ENCODE results near the gene R3HCC1L.

Gene R3HCC1L

GRCh38 chr10:98096316-98096715 is 38.1 kb upstream of the R3HCC1L start:
- no peak for TF ChIP-seq TAF1 (IDR thresholded peaks at IDR 0.05; ENCODE audit: low read depth)
- TF ChIP-seq MAX (IDR thresholded peaks at IDR 0.05): no peak
- TF ChIP-seq CREB1 (IDR thresholded peaks at IDR 0.05; ENCODE audit: low read depth): no peak
- no peak for TF ChIP-seq FOXM1 (IDR thresholded peaks at IDR 0.05; ENCODE audit: borderline replicate concordance, low read depth)
- TF ChIP-seq YY1 (IDR thresholded peaks at IDR 0.05; ENCODE audit: low read depth): no peak
- TF ChIP-seq TEAD4 (IDR thresholded peaks at IDR 0.05): no peak
- TF ChIP-seq TCF12 (IDR thresholded peaks at IDR 0.05; ENCODE audit: low read depth): no peak
- TF ChIP-seq ZBTB7A (IDR thresholded peaks at IDR 0.05; ENCODE audit: low read depth): no peak
- TF ChIP-seq CEBPB (IDR thresholded peaks at IDR 0.05): no peak
- TF ChIP-seq NFIC (IDR thresholded peaks at IDR 0.05): no peak
- no peak for TF ChIP-seq EGR1 (IDR thresholded peaks at IDR 0.05)
- TF ChIP-seq USF1 (IDR thresholded peaks at IDR 0.05): no peak
- TF ChIP-seq EP300 (IDR thresholded peaks at IDR 0.05; ENCODE audit: borderline replicate concordance): no peak
- TF ChIP-seq REST (IDR thresholded peaks at IDR 0.05; ENCODE audit: low read depth): no peak
- no peak for TF ChIP-seq RAD21 (IDR thresholded peaks at IDR 0.05; ENCODE audit: low read depth)

GRCh38 chr10:98096731-98097130 is 37.7 kb upstream of the R3HCC1L start:
- TF ChIP-seq CEBPB (IDR thresholded peaks at IDR 0.05): no peak
- TF ChIP-seq TEAD4 (IDR thresholded peaks at IDR 0.05): no peak
- TF ChIP-seq TAF1 (IDR thresholded peaks at IDR 0.05; ENCODE audit: low read depth): no peak
- TF ChIP-seq MAX (IDR thresholded peaks at IDR 0.05): no peak
- TF ChIP-seq RAD21 (IDR thresholded peaks at IDR 0.05; ENCODE audit: low read depth): no peak

- TF ChIP-seq ZBTB7A (IDR thresholded peaks at IDR 0.05; ENCODE audit: low read depth): no peak
- TF ChIP-seq EP300 (IDR thresholded peaks at IDR 0.05; ENCODE audit: borderline replicate concordance): no peak
- TF ChIP-seq REST (IDR thresholded peaks at IDR 0.05; ENCODE audit: low read depth): no peak
- no peak for TF ChIP-seq RAD21 (IDR thresholded peaks at IDR 0.05; ENCODE audit: low read depth)
- no peak for TF ChIP-seq CEBPB (IDR thresholded peaks at IDR 0.05)
- TF ChIP-seq TEAD4 (IDR thresholded peaks at IDR 0.05): no peak
- no peak for TF ChIP-seq FOXM1 (IDR thresholded peaks at IDR 0.05; ENCODE audit: borderline replicate concordance, low read depth)
- no peak for TF ChIP-seq USF1 (IDR thresholded peaks at IDR 0.05)
- TF ChIP-seq TAF1 (IDR thresholded peaks at IDR 0.05; ENCODE audit: low read depth): no peak
- no peak for TF ChIP-seq TCF12 (IDR thresholded peaks at IDR 0.05; ENCODE audit: low read depth)
- no peak for TF ChIP-seq EGR1 (IDR thresholded peaks at IDR 0.05)
- no peak for TF ChIP-seq CREB1 (IDR thresholded peaks at IDR 0.05; ENCODE audit: low read depth)
- TF ChIP-seq NFIC (IDR thresholded peaks at IDR 0.05): no peak
- no peak for TF ChIP-seq YY1 (IDR thresholded peaks at IDR 0.05; ENCODE audit: low read depth)
- no peak for TF ChIP-seq MAX (IDR thresholded peaks at IDR 0.05)
These were observed 37.3 kb upstream of the R3HCC1L start for GRCh38 chr10:98097175-98097574.

GRCh38 chr10:98097616-98098015 is 36.8 kb upstream of the R3HCC1L start:
- TF ChIP-seq TEAD4 (IDR thresholded peaks at IDR 0.05) (no peak), MAX (IDR thresholded peaks at IDR 0.05) (no peak), RAD21 (IDR thresholded peaks at IDR 0.05; ENCODE audit: low read depth) (no peak), FOXM1 (IDR thresholded peaks at IDR 0.05; ENCODE audit: borderline replicate concordance, low read depth) (no peak), NFIC (IDR thresholded peaks at IDR 0.05) (no peak), EGR1 (IDR thresholded peaks at IDR 0.05) (no peak), CEBPB (IDR thresholded peaks at IDR 0.05) (no peak)

- TF ChIP-seq RAD21 (IDR thresholded peaks at IDR 0.05; ENCODE audit: low read depth) (no peak), YY1 (IDR thresholded peaks at IDR 0.05; ENCODE audit: low read depth) (no peak), TAF1 (IDR thresholded peaks at IDR 0.05; ENCODE audit: low read depth) (no peak), CEBPB (IDR thresholded peaks at IDR 0.05) (no peak), TCF12 (IDR thresholded peaks at IDR 0.05; ENCODE audit: low read depth) (no peak), EGR1 (IDR thresholded peaks at IDR 0.05) (no peak), NFIC (IDR thresholded peaks at IDR 0.05) (no peak), MAX (IDR thresholded peaks at IDR 0.05) (no peak)
These were observed 36.2 kb upstream of the R3HCC1L start for GRCh38 chr10:98098247-98098646.
